GM19372 (cell line): ENCODE measurements around the gene AP2S1.
A peak's percentile ranks its signal among the peaks of the same experiment; 100 is the strongest.
"Not testable (repeated sequence)": the region's sequence is repeated elsewhere in the genome, so short reads cannot be mapped to it uniquely, and the experiment has no call there.

Experiments used
- ATAC-seq: cut with Tn5 transposase; IDR thresholded peaks from one replicate; pipeline ENCODE4 v1.9.1; 2021; ENCODE audit warnings: mild to moderate bottlenecking, low read depth, moderate library complexity; ENCODE audit not compliant: unreplicated experiment

The AP2S1 gene

GRCh38 chr19:46850228-46851203, at the start of gene AP2S1:
Gene AP2S1 (minus strand): TSS chr19:46850846. CDS start chr19:46850766, 80 bp downstream.
- peak; percentile 93 for ATAC-seq

GRCh38 chr19:46900341-46900740, 49.7 kb upstream of the AP2S1 start:
- ATAC-seq: no peak

GRCh38 chr19:46898731-46899130, 48.1 kb upstream of the AP2S1 start:
- no peak for ATAC-seq

GRCh38 chr19:46896076-46896794, 45.6 kb upstream of the AP2S1 start:
- no peak for ATAC-seq

GRCh38 chr19:46892252-46893179, 41.9 kb upstream of the AP2S1 start:
- no peak for ATAC-seq

- ATAC-seq: no peak
These were observed 40.0 kb upstream of the AP2S1 start for GRCh38 chr19:46890423-46891170.

GRCh38 chr19:46887240-46887782, 36.7 kb upstream of the AP2S1 start:
- no peak for ATAC-seq

- no peak for ATAC-seq
These were observed 36.0 kb upstream of the AP2S1 start for GRCh38 chr19:46886546-46887239.

- no peak for ATAC-seq
These were observed 34.8 kb upstream of the AP2S1 start for GRCh38 chr19:46885411-46885810.

- ATAC-seq: not testable (repeated sequence)
These were observed 32.1 kb upstream of the AP2S1 start for GRCh38 chr19:46882751-46883150.

- no peak for ATAC-seq
These were observed 31.4 kb upstream of the AP2S1 start for GRCh38 chr19:46882034-46882433.

- ATAC-seq: no peak
These were observed 30.4 kb upstream of the AP2S1 start for GRCh38 chr19:46881092-46881491.

GRCh38 chr19:46880431-46880830, 29.8 kb upstream of the AP2S1 start:
- ATAC-seq: no peak

GRCh38 chr19:46878613-46879375, 28.1 kb upstream of the AP2S1 start:
- no peak for ATAC-seq

GRCh38 chr19:46875657-46876056, 25.0 kb upstream of the AP2S1 start:
- ATAC-seq: no peak

GRCh38 chr19:46875234-46875633, 24.6 kb upstream of the AP2S1 start:
- ATAC-seq: no peak

- ATAC-seq: no peak
These were observed 22.3 kb upstream of the AP2S1 start for GRCh38 chr19:46872967-46873366.

- ATAC-seq: not testable (repeated sequence)
These were observed 20.5 kb upstream of the AP2S1 start for GRCh38 chr19:46871173-46871572.
